Right lobe of liver (tissue), 4 donors: ENCODE data around the gene PTGER2.

Experiments used
- POLR2A ChIP-seq: fragments of 450-650 bp; IDR thresholded peaks from one replicate; pipeline ENCODE4 v1.6.1; 2017; ENCODE audit warnings: antibody characterized with exemption, mild to moderate bottlenecking
- TF ChIP-seq, protein P1 (sequence below), 4 donors: fragments of 200-600 bp in 3 of 4; fragments of 450-650 bp in 1 of 4; IDR thresholded peaks; one replicate each; pipeline versions ENCODE4 v1.5.1 to v1.8.0; 2016 to 2022; ENCODE audit warnings: antibody characterized with exemption in 4 of 4, mild to moderate bottlenecking in 2 of 4
- donor health status: DM: no; HTN: no; CAD: no.
- donor health status: DM: no; HTN: no; CAD: no.
- donor health status: DM: no; HTN: yes; CAD: no.

GRCh38 chr14:52333108-52333507, 19.0 kb downstream of the PTGER2 start:
- TF ChIP-seq, protein P1, sequence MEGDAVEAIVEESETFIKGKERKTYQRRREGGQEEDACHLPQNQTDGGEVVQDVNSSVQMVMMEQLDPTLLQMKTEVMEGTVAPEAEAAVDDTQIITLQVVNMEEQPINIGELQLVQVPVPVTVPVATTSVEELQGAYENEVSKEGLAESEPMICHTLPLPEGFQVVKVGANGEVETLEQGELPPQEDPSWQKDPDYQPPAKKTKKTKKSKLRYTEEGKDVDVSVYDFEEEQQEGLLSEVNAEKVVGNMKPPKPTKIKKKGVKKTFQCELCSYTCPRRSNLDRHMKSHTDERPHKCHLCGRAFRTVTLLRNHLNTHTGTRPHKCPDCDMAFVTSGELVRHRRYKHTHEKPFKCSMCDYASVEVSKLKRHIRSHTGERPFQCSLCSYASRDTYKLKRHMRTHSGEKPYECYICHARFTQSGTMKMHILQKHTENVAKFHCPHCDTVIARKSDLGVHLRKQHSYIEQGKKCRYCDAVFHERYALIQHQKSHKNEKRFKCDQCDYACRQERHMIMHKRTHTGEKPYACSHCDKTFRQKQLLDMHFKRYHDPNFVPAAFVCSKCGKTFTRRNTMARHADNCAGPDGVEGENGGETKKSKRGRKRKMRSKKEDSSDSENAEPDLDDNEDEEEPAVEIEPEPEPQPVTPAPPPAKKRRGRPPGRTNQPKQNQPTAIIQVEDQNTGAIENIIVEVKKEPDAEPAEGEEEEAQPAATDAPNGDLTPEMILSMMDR (IDR thresholded peaks at IDR 0.05), result no peak
- TF ChIP-seq POLR2A, result no peak
